Measurements from ENCODE around the gene TRDN.

DNA sequence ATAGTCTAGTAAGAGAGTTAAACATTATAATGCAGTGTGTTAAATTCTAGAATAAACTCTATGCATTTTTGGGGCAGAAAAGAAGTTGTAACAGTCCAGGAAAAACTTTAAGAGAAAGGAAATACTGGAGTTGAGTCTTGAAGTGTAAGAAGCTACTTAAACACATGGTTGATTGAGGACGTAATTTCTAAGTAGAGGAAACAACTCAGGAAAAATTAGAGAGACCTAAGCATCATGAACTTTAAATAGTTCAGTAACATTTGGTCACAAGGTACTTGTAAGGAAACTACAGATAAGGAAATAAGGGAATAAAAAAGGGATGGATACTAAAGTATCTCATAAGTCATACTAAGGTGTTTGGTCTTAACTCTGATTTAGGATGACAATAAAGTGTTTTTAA, 4.7 kb upstream of the TRDN start:
- TF ChIP-seq, protein P1, sequence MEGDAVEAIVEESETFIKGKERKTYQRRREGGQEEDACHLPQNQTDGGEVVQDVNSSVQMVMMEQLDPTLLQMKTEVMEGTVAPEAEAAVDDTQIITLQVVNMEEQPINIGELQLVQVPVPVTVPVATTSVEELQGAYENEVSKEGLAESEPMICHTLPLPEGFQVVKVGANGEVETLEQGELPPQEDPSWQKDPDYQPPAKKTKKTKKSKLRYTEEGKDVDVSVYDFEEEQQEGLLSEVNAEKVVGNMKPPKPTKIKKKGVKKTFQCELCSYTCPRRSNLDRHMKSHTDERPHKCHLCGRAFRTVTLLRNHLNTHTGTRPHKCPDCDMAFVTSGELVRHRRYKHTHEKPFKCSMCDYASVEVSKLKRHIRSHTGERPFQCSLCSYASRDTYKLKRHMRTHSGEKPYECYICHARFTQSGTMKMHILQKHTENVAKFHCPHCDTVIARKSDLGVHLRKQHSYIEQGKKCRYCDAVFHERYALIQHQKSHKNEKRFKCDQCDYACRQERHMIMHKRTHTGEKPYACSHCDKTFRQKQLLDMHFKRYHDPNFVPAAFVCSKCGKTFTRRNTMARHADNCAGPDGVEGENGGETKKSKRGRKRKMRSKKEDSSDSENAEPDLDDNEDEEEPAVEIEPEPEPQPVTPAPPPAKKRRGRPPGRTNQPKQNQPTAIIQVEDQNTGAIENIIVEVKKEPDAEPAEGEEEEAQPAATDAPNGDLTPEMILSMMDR (conservative IDR thresholded peaks at IDR 0.05; ENCODE audit: low read length): no peak
- no peak for TF ChIP-seq EZH2phosphoT487 (IDR thresholded peaks at IDR 0.05; ENCODE audit: borderline replicate concordance)
